Measurements from ENCODE around the gene TNPO1.

The TNPO1 gene

DNA sequence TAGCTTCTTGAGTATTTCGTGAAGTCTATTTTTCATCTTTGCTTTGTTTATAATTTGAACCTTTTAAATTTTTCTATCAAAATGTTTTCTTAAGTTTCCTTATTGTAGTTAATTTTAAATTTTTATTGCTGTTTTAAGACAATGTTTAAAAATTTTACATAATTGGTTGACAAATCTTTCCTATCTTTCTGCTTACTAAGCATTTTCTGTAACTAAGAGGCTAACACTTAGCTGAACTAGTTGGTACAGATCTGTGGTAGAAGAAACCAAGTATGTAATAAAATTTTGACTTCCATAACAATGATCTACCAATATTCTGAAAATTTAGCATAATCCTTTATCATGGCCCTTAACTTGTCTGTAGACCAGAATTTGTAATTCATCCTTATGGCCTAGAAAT is 32.3 kb upstream of the TNPO1 start:
- Histone ChIP-seq H3K9me2 (ENCODE audit: low read depth, low read length) (no peaks in the 10 kb centered on the region), H3K4me3 (ENCODE audit: low read depth, low read length, poor library complexity, severe bottlenecking) (no peak overlapping the region)
- no peak for TF ChIP-seq EZH2 (IDR thresholded peaks at IDR 0.05; ENCODE audit: borderline replicate concordance, low read length)
- TF ChIP-seq CTCF (IDR thresholded peaks at IDR 0.05; ENCODE audit: low read length) = no peak

GRCh38 chr5:72785801-72786200 is 30.7 kb upstream of the TNPO1 start:
- no peaks in the 10 kb centered on the region for H4K20me1 ChIP-seq (ENCODE audit: insufficient read depth, low read length)
- no peak overlapping the region for H3K9ac ChIP-seq (ENCODE audit: low read length)
- 0 out of 2 replicates have a peak, but pooled peaks cover 4% of the 10 kb centered on the region for H3K27me3 ChIP-seq (ENCODE audit: insufficient read depth, low read length)
- H3K4me1 ChIP-seq (ENCODE audit: insufficient read depth, low read length, severe bottlenecking) = no peaks in the 10 kb centered on the region
- no peaks in the 10 kb centered on the region for H3K36me3 ChIP-seq (ENCODE audit: insufficient read depth, low read length)
- H3K9me2 ChIP-seq (ENCODE audit: low read depth, low read length) = no peaks in the 10 kb centered on the region
- no peaks in the 10 kb centered on the region for H3F3A ChIP-seq (ENCODE audit: insufficient read depth, low read length)
- H3K4me3 ChIP-seq (ENCODE audit: low read depth, low read length, poor library complexity, severe bottlenecking) = no peak overlapping the region
- TF ChIP-seq CTCF (IDR thresholded peaks at IDR 0.05; ENCODE audit: low read length) (no peak), EZH2 (IDR thresholded peaks at IDR 0.05; ENCODE audit: borderline replicate concordance, low read length) (no peak)
- no peaks in the 10 kb centered on the region for H3K9me3 ChIP-seq (ENCODE audit: low read length)
- H3K27ac ChIP-seq (ENCODE audit: low read depth, low read length, poor library complexity, severe bottlenecking) = no peak overlapping the region
- no peak overlapping the region for H2AFZ ChIP-seq (ENCODE audit: low read length)
- no peak overlapping the region for H3K4me2 ChIP-seq (ENCODE audit: low read length)
- H3K79me2 ChIP-seq (ENCODE audit: insufficient read depth, low read length) = no peaks in the 10 kb centered on the region

More for the DNA sequence above, 32.3 kb upstream of the TNPO1 start:
- no peaks in the 10 kb centered on the region for H3K4me1 ChIP-seq (ENCODE audit: insufficient read depth, low read length, severe bottlenecking)
- no peaks in the 10 kb centered on the region for H3K79me2 ChIP-seq (ENCODE audit: insufficient read depth, low read length)
- H3K27ac ChIP-seq (ENCODE audit: low read depth, low read length, poor library complexity, severe bottlenecking) = no peak overlapping the region
- no peaks in the 10 kb centered on the region for H4K20me1 ChIP-seq (ENCODE audit: insufficient read depth, low read length)
- H3F3A ChIP-seq (ENCODE audit: insufficient read depth, low read length) = no peaks in the 10 kb centered on the region
- H2AFZ ChIP-seq (ENCODE audit: low read length) = no peak overlapping the region
- H3K27me3 ChIP-seq (ENCODE audit: insufficient read depth, low read length) = 0 out of 2 replicates have a peak, but pooled peaks cover 4% of the 10 kb centered on the region
- H3K9me3 ChIP-seq (ENCODE audit: low read length) = no peaks in the 10 kb centered on the region
- H3K4me2 ChIP-seq (ENCODE audit: low read length) = no peak overlapping the region
- no peaks in the 10 kb centered on the region for H3K36me3 ChIP-seq (ENCODE audit: insufficient read depth, low read length)
- no peak overlapping the region for H3K9ac ChIP-seq (ENCODE audit: low read length)

GRCh38 chr5:72786676-72787075 is 29.8 kb upstream of the TNPO1 start:
- TF ChIP-seq CTCF (IDR thresholded peaks at IDR 0.05; ENCODE audit: low read length) = no peak
- TF ChIP-seq EZH2 (IDR thresholded peaks at IDR 0.05; ENCODE audit: borderline replicate concordance, low read length) = no peak

More at GRCh38 chr5:72786676-72787075, 29.8 kb upstream of the TNPO1 start:
- H3K9me2 ChIP-seq (ENCODE audit: low read depth, low read length) = no peaks in the 10 kb centered on the region
- no peaks in the 10 kb centered on the region for H3K4me1 ChIP-seq (ENCODE audit: insufficient read depth, low read length, severe bottlenecking)
- H3K36me3 ChIP-seq (ENCODE audit: insufficient read depth, low read length) = no peaks in the 10 kb centered on the region
- H3K79me2 ChIP-seq (ENCODE audit: insufficient read depth, low read length) = no peaks in the 10 kb centered on the region
- no peak overlapping the region for H3K9ac ChIP-seq (ENCODE audit: low read length)
- H2AFZ ChIP-seq (ENCODE audit: low read length) = no peak overlapping the region
- no peaks in the 10 kb centered on the region for H3F3A ChIP-seq (ENCODE audit: insufficient read depth, low read length)
- no peak overlapping the region for H3K4me3 ChIP-seq (ENCODE audit: low read depth, low read length, poor library complexity, severe bottlenecking)
- H3K9me3 ChIP-seq (ENCODE audit: low read length) = no peaks in the 10 kb centered on the region
- H3K4me2 ChIP-seq (ENCODE audit: low read length) = no peak overlapping the region
- H3K27me3 ChIP-seq (ENCODE audit: insufficient read depth, low read length) = 0 out of 2 replicates have a peak, but pooled peaks cover 4% of the 10 kb centered on the region
- no peak overlapping the region for H3K27ac ChIP-seq (ENCODE audit: low read depth, low read length, poor library complexity, severe bottlenecking)
- H4K20me1 ChIP-seq (ENCODE audit: insufficient read depth, low read length) = no peaks in the 10 kb centered on the region

Measured in OCI-LY1 (cell line).